Transverse colon (tissue), 4 donors: ENCODE data around the gene MYZAP. TPM values are rescaled to one million over a fixed set of nuclear protein-coding genes. Genes with fewer than 3 reads are reported as not detected.

Experiments
- DNase-seq: peaks from one replicate; pipeline ENCODE4 v3.0.0-alpha.2; 2019
- H3K27ac ChIP-seq, 4 donors: fragments of 200-600 bp; sonication (generic); 2 replicates each; pipeline ENCODE4 v1.5.1; 2016 to 2018; ENCODE audit warnings: inconsistent platforms in 4 of 4
- H3K27me3 ChIP-seq: fragments of 200-600 bp; sonication (generic); 2 replicates; pipeline ENCODE4 v1.5.1; 2017; ENCODE audit warnings: inconsistent platforms
- H3K36me3 ChIP-seq, 4 donors: fragments of 200-600 bp; sonication (generic); 2 replicates each; pipeline ENCODE4 v1.5.1; 2017 to 2019; ENCODE audit warnings: inconsistent platforms in 4 of 4
- H3K4me1 ChIP-seq, 4 donors: fragments of 200-600 bp; sonication (generic); 2 replicates each; pipeline ENCODE4 v1.5.1; 2017 to 2020; ENCODE audit warnings: inconsistent platforms in 4 of 4
- H3K4me3 ChIP-seq, 4 donors: fragments of 200-600 bp; sonication (generic); 1 replicate in 1 of 4; 2 replicates in 3 of 4; pipeline versions ENCODE4 v1.5.1 to v1.6.1; 2017 to 2019; ENCODE audit warnings: inconsistent platforms in 4 of 4
- H3K9me3 ChIP-seq, 2 donors: fragments of 200-600 bp; sonication (generic); 2 replicates each; pipeline ENCODE4 v1.5.1; 2017 to 2019; ENCODE audit warnings: inconsistent platforms in 2 of 2
- CTCF ChIP-seq, 5 experiments: fragments of 200-600 bp in 3 of 5; fragments of 450-650 bp in 2 of 5; sonication (generic) in 3 of 5; IDR thresholded peaks; 1 replicate in 2 of 5; 2 replicates in 3 of 5; pipeline ENCODE4 v1.5.1; 2016 to 2017; ENCODE audit warnings: antibody characterized with exemption in 5 of 5, inconsistent platforms in 3 of 5, mild to moderate bottlenecking in 2 of 5, moderate library complexity in 1 of 5
- EP300 ChIP-seq: sonication (generic); formaldehyde crosslinking; IDR thresholded peaks from one replicate; pipeline ENCODE4 v1.6.1; 2017; ENCODE audit warnings: antibody characterized with exemption, low read depth
- POLR2A ChIP-seq: fragments of 450-650 bp; IDR thresholded peaks from one replicate; pipeline ENCODE4 v1.6.1; 2016; ENCODE audit warnings: antibody characterized with exemption, mild to moderate bottlenecking, moderate library complexity
- POLR2AphosphoS5 ChIP-seq, 3 donors: sonication (generic); formaldehyde crosslinking; IDR thresholded peaks; one replicate each; pipeline ENCODE4 v1.6.1; 2016; ENCODE audit warnings: antibody characterized with exemption in 3 of 3
- WGBS, 2 donors: methylation state at CpG; one replicate each; pipeline ENCODE4 v1.1.5; 2018; ENCODE audit warnings: low coverage in 1 of 2; 5-methylcytosine and 5-hydroxymethylcytosine counted together
- in situ Hi-C, 4 donors: fragments of 200-750 bp; cut with MboI; loops; one replicate each; pipeline versions ENCODE4 v1.15.0 to v1.15.1; 2017; ENCODE audit warnings: low sequenced_read_pairs in 3 of 4, low pct_ligation_motif_present in 1 of 4, low pct_unique_long_range_greater_than_20kb in 1 of 4
- intact Hi-C: fragments of 100-400 bp; cut with DNase I; formaldehyde crosslinking; loops from one replicate; pipeline ENCODE4 v1.15.1; 2023; ENCODE audit warnings: low total_unique reads
- total RNA-seq, 4 donors: library from RNA; depleted of rRNA; stranded (reverse); fragments of >200 nt; gene quantifications; one replicate each; pipeline ENCODE4 v1.1.0, GENCODE V29; 2016

The MYZAP gene
- total RNA-seq, 4 donors from 2014 or later = 1.00 to 24.3 (median 10.7) TPM

DNA sequence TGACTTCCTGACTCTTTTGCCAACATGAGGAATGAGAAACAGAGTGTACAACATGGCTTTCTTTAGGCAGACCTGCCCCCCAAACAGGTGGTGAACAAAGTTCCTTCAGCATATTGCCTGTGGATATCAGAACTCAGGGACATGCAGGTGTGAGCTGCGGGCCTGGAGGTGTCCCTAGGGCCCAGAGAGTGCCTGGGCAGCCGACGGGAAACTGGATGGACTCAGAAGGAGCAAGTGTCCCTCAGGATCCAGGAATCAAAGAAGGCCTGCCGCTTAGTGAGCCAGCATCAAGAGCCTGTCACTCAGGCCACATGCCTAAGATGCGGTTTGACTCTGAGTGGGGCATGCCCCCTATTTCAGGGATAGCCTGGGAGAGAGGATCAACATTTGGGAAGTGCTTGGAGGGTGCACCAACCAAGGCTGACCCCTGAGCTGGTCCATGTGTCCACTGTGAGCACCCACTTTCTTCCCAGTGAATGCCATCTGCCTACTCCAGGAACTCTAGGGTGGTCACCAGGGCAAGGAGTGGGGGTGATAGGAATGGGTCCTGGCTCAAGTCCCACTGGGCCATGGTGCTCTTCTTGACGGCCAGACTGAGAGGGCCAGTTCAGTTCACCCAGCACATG is 98.8 kb downstream of the MYZAP start:
- no peaks in the 10 kb centered on the region for H3K27me3 ChIP-seq
- WGBS, 2 donors = 92% methylated on average over 6 of the region's 6 CpGs; no CpG with 5 or more reads in 1 of the 2 donors
- no peak overlapping the region for H3K4me3 ChIP-seq
- DNase-seq = no peak
- no peak for TF ChIP-seq POLR2AphosphoS5 (IDR thresholded peaks at IDR 0.05)
- TF ChIP-seq CTCF (IDR thresholded peaks at IDR 0.05) = no peak
- TF ChIP-seq EP300 = no peak
- no peak for TF ChIP-seq POLR2A
- in situ Hi-C loops = no loop called here
- H3K4me1 ChIP-seq = peaks cover 0 to 6% (median 0%) of the 10 kb centered on the region in 4 donors
- no peak overlapping the region for H3K27ac ChIP-seq
- no peaks in the 10 kb centered on the region for H3K9me3 ChIP-seq
- H3K36me3 ChIP-seq = no peaks in the 10 kb centered on the region
- intact Hi-C loops = no loop called here

DNA sequence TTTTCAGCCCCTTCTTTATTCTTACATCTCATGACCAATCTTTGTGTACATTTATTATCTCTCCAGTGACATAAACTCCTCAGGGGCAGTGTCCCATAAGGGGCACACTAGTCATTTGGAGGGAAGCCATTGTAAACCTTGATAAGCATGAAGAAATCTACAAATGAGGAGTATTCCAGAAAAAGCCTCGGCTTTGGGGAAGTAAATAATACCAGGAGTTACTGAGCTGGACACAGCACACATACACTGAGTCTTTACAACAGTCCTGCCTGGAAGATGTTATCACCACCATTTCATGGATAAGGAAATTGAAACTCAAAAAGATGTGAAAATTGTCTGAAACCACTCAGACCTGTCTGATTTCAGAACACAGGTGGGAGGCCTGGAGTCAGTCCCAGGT is 99.4 kb downstream of the MYZAP start:
- no peak overlapping the region for H3K27ac ChIP-seq
- intact Hi-C loops (no loop called here), in situ Hi-C loops (no loop called here)
- TF ChIP-seq CTCF (IDR thresholded peaks at IDR 0.05) = no peak
- no peak for TF ChIP-seq POLR2AphosphoS5 (IDR thresholded peaks at IDR 0.05)
- no peak for TF ChIP-seq POLR2A
- TF ChIP-seq EP300 = no peak
- H3K4me1 ChIP-seq = peaks cover 0 to 6% (median 0%) of the 10 kb centered on the region in 4 donors
- WGBS, 2 donors = 20 to 27% methylated on average over 1 of the region's 1 CpG
- H3K4me3 ChIP-seq = no peak overlapping the region
- no peaks in the 10 kb centered on the region for H3K9me3 ChIP-seq
- DNase-seq = no peak
- H3K27me3 ChIP-seq = no peaks in the 10 kb centered on the region
- no peaks in the 10 kb centered on the region for H3K36me3 ChIP-seq

DNA sequence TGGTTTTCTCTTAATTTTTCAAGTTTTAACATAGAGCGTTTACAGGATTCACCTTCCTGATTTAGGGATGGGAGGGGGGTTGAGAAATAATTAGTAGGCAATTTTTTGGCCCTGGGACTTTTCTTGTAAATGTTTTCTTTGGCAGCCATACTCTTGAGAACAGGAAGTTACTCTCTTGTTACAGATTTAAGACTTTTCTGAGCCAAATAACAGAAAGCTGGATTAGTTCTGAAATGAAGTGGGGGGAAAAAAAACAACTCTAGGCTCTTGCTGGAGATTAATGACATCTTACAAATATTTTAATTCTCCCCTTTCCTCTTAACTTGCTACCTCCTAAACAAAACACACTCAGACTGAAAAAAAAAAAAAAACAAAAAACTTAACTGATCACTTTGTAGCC is 101.0 kb downstream of the MYZAP start:
- no peaks in the 10 kb centered on the region for H3K27me3 ChIP-seq
- no peak overlapping the region for H3K27ac ChIP-seq
- WGBS, 2 donors = 72 to 78% methylated on average over 1 of the region's 1 CpG
- no peak for DNase-seq
- in situ Hi-C loops = no loop called here
- no peak for TF ChIP-seq EP300
- no peak for TF ChIP-seq CTCF (IDR thresholded peaks at IDR 0.05)
- TF ChIP-seq POLR2A = no peak
- TF ChIP-seq POLR2AphosphoS5 (IDR thresholded peaks at IDR 0.05) = no peak
- H3K4me3 ChIP-seq = no peak overlapping the region
- peaks cover 0 to 6% (median 0%) of the 10 kb centered on the region in 4 donors for H3K4me1 ChIP-seq
- no peaks in the 10 kb centered on the region for H3K9me3 ChIP-seq
- no peaks in the 10 kb centered on the region for H3K36me3 ChIP-seq
- intact Hi-C loops = no loop called here

DNA sequence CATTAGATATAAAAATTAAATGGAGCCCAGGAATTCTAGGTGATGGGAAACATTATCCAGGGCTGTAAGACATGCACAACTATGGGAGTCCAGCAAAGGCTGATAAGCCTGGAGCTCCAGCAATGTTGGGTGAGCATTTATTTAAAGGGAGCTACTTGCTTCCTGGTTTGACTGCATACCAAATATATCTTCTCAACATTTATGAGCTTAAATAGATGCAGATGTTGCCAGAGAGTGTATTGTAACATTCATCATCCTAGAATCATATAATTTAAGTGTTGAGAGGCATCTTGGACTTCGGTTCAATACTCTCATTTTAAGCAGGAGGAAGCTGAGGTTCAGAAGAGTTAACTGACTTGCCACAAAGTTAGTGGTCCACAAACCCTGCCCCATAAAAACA is 102.6 kb downstream of the MYZAP start:
- 35% methylated on average over 1 of the region's 1 CpG; no CpG with 5 or more reads in 1 of the 2 donors for WGBS, 2 donors
- in situ Hi-C loops (no loop called here), intact Hi-C loops (no loop called here)
- Histone ChIP-seq H3K27me3 (no peaks in the 10 kb centered on the region), H3K27ac (no peak overlapping the region), H3K4me1 (peaks cover 0 to 6% (median 0%) of the 10 kb centered on the region in 4 donors), H3K9me3 (no peaks in the 10 kb centered on the region), H3K36me3 (no peaks in the 10 kb centered on the region), H3K4me3 (no peak overlapping the region)
- TF ChIP-seq POLR2AphosphoS5 (IDR thresholded peaks at IDR 0.05) (no peak), CTCF (IDR thresholded peaks at IDR 0.05) (no peak), POLR2A (no peak), EP300 (no peak)
- DNase-seq = no peak
